HepG2 (cell line): ENCODE data around the gene SDC4. TPM values are rescaled to one million over a fixed set of nuclear protein-coding genes. Genes with fewer than 3 reads are reported as not detected.
A peak's percentile ranks its signal among the peaks of the same experiment; 100 is the strongest.

Experiments
- ATAD3A ChIP-seq: sonication (generic); formaldehyde crosslinking; IDR thresholded peaks from 2 replicates; pipeline ENCODE4 v1.4.0; 2020; ENCODE audit warnings: missing genetic modification reagents
- CHD4 ChIP-seq: fragments of 200-600 bp; sonication (generic); IDR thresholded peaks from 2 replicates; pipeline ENCODE4 v1.7.0; 2017; ENCODE audit warnings: mild to moderate bottlenecking, low read length, borderline replicate concordance
- FOSL1 ChIP-seq: sonication (generic); formaldehyde crosslinking; IDR thresholded peaks from 2 replicates; pipeline ENCODE4 v1.9.0; 2021; ENCODE audit warnings: missing genetic modification reagents, borderline replicate concordance
- HNRNPH1 ChIP-seq: fragments of 200-400 bp; formaldehyde crosslinking; optimal IDR thresholded peaks from 2 replicates; pipeline ENCODE3; 2017; ENCODE audit warnings: mild to moderate bottlenecking, low read depth, low read length
- IKZF1 ChIP-seq: fragments of 450-650 bp; IDR thresholded peaks from 2 replicates; pipeline ENCODE4 v1.7.1; 2016
- KDM2A ChIP-seq: sonication (generic); formaldehyde crosslinking; IDR thresholded peaks from 2 replicates; pipeline ENCODE4 v1.4.0; 2020; ENCODE audit warnings: low read depth, missing genetic modification reagents, borderline replicate concordance
- NR2F1 ChIP-seq, 2 experiments: fragments of 450-650 bp in 1 of 2; formaldehyde crosslinking in 1 of 2; IDR thresholded peaks; 2 replicates each; pipeline versions ENCODE4 v1.5.0 to v1.6.1; 2016 to 2020; ENCODE audit warnings: mild to moderate bottlenecking in 1 of 2, missing compliant biosample characterization in 1 of 2, missing genetic modification reagents in 1 of 2, moderate library complexity in 1 of 2
- SIN3B ChIP-seq: fragments of 150-350 bp; IDR thresholded peaks from 2 replicates; pipeline ENCODE4 v1.6.1; 2014; ENCODE audit warnings: low read length
- SKI ChIP-seq: fragments of 450-650 bp; IDR thresholded peaks from one replicate; pipeline ENCODE4 v1.6.1; 2018; ENCODE audit warnings: mild to moderate bottlenecking; ENCODE audit not compliant: partially characterized antibody
- TAF15 ChIP-seq: fragments of 200-400 bp; formaldehyde crosslinking; IDR thresholded peaks from one replicate; pipeline ENCODE4 v1.6.1; 2018; ENCODE audit warnings: mild to moderate bottlenecking, low read depth, low read length; ENCODE audit not compliant: poor library complexity, severe bottlenecking
- ZNF160 ChIP-seq: sonication (generic); formaldehyde crosslinking; IDR thresholded peaks from 2 replicates; pipeline ENCODE4 v1.8.0; 2022; ENCODE audit warnings: mild to moderate bottlenecking, inconsistent platforms, missing genetic modification reagents
- ZNF224 ChIP-seq: sonication (generic); formaldehyde crosslinking; IDR thresholded peaks from 2 replicates; pipeline ENCODE4 v1.5.0; 2020; ENCODE audit warnings: mild to moderate bottlenecking, missing genetic modification reagents
- ZNF274 ChIP-seq: sonication (generic); formaldehyde crosslinking; IDR thresholded peaks from 2 replicates; pipeline ENCODE4 v1.5.1; 2020; ENCODE audit warnings: mild to moderate bottlenecking, missing genetic modification reagents
- ZNF292 ChIP-seq: sonication (generic); formaldehyde crosslinking; IDR thresholded peaks from 2 replicates; pipeline ENCODE4 v1.8.1; 2022; ENCODE audit warnings: mild to moderate bottlenecking, low read depth, missing genetic modification reagents, borderline replicate concordance
- ZNF672 ChIP-seq: sonication (generic); formaldehyde crosslinking; IDR thresholded peaks from 2 replicates; pipeline ENCODE4 v1.8.1; 2022; ENCODE audit warnings: missing genetic modification reagents
- ZNF709 ChIP-seq: sonication (generic); formaldehyde crosslinking; IDR thresholded peaks from 2 replicates; pipeline ENCODE4 v1.5.0; 2020; ENCODE audit warnings: mild to moderate bottlenecking, missing genetic modification reagents
- ZNF780A ChIP-seq: sonication (generic); formaldehyde crosslinking; IDR thresholded peaks from 2 replicates; pipeline ENCODE4 v1.8.0; 2022; ENCODE audit warnings: mild to moderate bottlenecking, missing genetic modification reagents, moderate library complexity
- polyA plus RNA-seq, 8 experiments: library from polyadenylated mRNA; depleted of rRNA in 3 of 8; stranded (reverse) in 7 of 8; unstranded in 1 of 8; fragments of >200 nt; fragmentation: Illumina TruSeq in 4 of 8; extraction: Trizol in 4 of 8; gene quantifications; 2 replicates each; pipeline versions ENCODE4 v1.2.1 to v1.2.3, GENCODE V29; 2011 to 2016; ENCODE audit warnings: low read depth in 4 of 8, missing spikeins in 1 of 8, mixed read lengths in 1 of 8; ENCODE audit not compliant: insufficient read depth in 1 of 8
- total RNA-seq, 5 experiments: library from RNA; depleted of rRNA; stranded (reverse); fragments of >200 nt; fragmentation: Illumina TruSeq; extraction: Trizol; gene quantifications; 2 replicates each; pipeline ENCODE4 v1.2.3, GENCODE V29; 2016; ENCODE audit warnings: low read depth in 1 of 5
- TF ChIP-seq, protein P1 (sequence below): sonication (generic); formaldehyde crosslinking; conservative IDR thresholded peaks from 2 replicates; pipeline ENCODE4 v1.8.0; 2022; ENCODE audit warnings: missing genetic modification reagents
- TF ChIP-seq, protein P2 (sequence below): sonication (generic); formaldehyde crosslinking; IDR thresholded peaks from 2 replicates; pipeline ENCODE4 v1.4.0; 2020; ENCODE audit warnings: missing genetic modification reagents
- TF ChIP-seq, protein P3 (sequence below): sonication (generic); formaldehyde crosslinking; conservative IDR thresholded peaks from 2 replicates; pipeline ENCODE4 v1.8.0; 2022; ENCODE audit warnings: low read depth, missing genetic modification reagents
- TF ChIP-seq, protein P4 (sequence below): sonication (generic); formaldehyde crosslinking; conservative IDR thresholded peaks from 2 replicates; pipeline ENCODE4 v1.4.0; 2020; ENCODE audit warnings: missing genetic modification reagents

SDC4 gene
- total and polyA plus RNA-seq, 2 of the 13 experiments (the other 11 are each of a cell fraction or from before 2014, with no cell fraction given) = 49.0 to 65.1 TPM

DNA sequence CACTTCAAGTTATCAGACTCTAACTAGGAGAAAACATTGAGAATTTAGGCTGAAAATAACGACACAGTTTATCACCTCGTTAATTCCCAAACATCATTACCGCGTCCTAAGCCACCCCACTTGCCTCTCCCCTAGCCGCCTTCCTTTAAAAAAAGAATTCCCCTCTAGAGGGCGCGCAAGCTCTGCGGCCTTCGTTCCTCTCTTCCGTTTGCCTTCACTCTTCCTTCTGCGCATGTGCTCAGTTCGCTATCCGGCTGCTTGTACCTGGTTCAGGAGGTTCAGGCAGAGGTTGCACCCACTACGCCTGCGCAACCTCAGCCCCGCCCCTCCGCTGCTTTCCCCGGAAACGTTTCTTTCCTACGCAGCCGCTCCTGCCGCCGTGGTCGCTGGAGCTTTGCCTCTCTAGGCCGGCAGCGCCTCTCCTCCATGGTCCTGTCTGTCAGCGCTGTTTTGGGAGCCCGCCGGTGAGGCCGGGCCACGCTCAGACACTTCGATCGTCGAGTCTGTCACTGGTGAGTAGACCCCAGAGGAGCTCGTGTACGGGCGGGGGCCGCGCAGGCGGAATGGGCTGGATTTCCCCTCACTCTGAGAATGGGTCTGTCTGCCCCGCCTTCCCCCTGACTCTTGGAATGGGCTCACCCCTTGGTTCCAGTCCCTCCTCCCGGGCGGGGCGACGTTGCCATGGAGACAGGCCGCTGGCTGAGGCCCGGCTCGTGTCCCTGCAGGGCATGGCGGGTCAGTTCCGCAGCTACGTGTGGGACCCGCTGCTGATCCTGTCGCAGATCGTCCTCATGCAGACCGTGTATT is 14.8 kb upstream of the SDC4 start, which contains the start of gene SYS1 (continued):
- TF ChIP-seq HNRNPH1 = no peak
- peak; percentile 98 for TF ChIP-seq KDM2A (CRISPR knock-in tag)
- TF ChIP-seq ZNF274 (CRISPR knock-in tag) = peak; percentile 92; the same call in 1 of the 2 replicates
- TF ChIP-seq SKI = peak; percentile 84
- TF ChIP-seq, protein P1, sequence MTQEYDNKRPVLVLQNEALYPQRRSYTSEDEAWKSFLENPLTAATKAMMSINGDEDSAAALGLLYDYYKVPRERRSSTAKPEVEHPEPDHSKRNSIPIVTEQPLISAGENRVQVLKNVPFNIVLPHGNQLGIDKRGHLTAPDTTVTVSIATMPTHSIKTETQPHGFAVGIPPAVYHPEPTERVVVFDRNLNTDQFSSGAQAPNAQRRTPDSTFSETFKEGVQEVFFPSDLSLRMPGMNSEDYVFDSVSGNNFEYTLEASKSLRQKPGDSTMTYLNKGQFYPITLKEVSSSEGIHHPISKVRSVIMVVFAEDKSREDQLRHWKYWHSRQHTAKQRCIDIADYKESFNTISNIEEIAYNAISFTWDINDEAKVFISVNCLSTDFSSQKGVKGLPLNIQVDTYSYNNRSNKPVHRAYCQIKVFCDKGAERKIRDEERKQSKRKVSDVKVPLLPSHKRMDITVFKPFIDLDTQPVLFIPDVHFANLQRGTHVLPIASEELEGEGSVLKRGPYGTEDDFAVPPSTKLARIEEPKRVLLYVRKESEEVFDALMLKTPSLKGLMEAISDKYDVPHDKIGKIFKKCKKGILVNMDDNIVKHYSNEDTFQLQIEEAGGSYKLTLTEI (CRISPR knock-in tag) = no peak
- no peak for TF ChIP-seq FOSL1
- TF ChIP-seq ZNF224 (CRISPR knock-in tag) = peak; percentile 91; the same call in 1 of the 2 replicates
- TF ChIP-seq, protein P2, sequence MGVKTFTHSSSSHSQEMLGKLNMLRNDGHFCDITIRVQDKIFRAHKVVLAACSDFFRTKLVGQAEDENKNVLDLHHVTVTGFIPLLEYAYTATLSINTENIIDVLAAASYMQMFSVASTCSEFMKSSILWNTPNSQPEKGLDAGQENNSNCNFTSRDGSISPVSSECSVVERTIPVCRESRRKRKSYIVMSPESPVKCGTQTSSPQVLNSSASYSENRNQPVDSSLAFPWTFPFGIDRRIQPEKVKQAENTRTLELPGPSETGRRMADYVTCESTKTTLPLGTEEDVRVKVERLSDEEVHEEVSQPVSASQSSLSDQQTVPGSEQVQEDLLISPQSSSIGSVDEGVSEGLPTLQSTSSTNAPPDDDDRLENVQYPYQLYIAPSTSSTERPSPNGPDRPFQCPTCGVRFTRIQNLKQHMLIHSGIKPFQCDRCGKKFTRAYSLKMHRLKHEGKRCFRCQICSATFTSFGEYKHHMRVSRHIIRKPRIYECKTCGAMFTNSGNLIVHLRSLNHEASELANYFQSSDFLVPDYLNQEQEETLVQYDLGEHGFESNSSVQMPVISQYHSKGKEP (CRISPR knock-in tag) = peak; percentile 80
- TF ChIP-seq TAF15 = peak; percentile 97
- no peak; the same call in 1 of the 2 replicates for TF ChIP-seq ZNF780A (CRISPR knock-in tag)
- TF ChIP-seq ZNF672 (CRISPR knock-in tag) = no peak
- TF ChIP-seq ZNF292 (CRISPR knock-in tag) = peak; percentile 92
- TF ChIP-seq SIN3B = peak; percentile 74
- peak; percentile 93 for TF ChIP-seq ZNF709
- TF ChIP-seq CHD4 = peak; percentile 81; the same call in 1 of the 2 replicates
- TF ChIP-seq ZNF160 (CRISPR knock-in tag) = peak; percentile 75
- peak; percentile 64; the same call in 1 of the 2 replicates for TF ChIP-seq ATAD3A (CRISPR knock-in tag)
- TF ChIP-seq, protein P3, sequence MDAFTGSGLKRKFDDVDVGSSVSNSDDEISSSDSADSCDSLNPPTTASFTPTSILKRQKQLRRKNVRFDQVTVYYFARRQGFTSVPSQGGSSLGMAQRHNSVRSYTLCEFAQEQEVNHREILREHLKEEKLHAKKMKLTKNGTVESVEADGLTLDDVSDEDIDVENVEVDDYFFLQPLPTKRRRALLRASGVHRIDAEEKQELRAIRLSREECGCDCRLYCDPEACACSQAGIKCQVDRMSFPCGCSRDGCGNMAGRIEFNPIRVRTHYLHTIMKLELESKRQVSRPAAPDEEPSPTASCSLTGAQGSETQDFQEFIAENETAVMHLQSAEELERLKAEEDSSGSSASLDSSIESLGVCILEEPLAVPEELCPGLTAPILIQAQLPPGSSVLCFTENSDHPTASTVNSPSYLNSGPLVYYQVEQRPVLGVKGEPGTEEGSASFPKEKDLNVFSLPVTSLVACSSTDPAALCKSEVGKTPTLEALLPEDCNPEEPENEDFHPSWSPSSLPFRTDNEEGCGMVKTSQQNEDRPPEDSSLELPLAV (CRISPR knock-in tag) = 0 out of 2 replicates have a peak, but pooled peaks have one; percentile 34
- TF ChIP-seq NR2F1 (CRISPR knock-in tag; IDR thresholded peaks at IDR 0.05) = no peak; a peak in 2 of 4 replicates
- TF ChIP-seq, protein P4, sequence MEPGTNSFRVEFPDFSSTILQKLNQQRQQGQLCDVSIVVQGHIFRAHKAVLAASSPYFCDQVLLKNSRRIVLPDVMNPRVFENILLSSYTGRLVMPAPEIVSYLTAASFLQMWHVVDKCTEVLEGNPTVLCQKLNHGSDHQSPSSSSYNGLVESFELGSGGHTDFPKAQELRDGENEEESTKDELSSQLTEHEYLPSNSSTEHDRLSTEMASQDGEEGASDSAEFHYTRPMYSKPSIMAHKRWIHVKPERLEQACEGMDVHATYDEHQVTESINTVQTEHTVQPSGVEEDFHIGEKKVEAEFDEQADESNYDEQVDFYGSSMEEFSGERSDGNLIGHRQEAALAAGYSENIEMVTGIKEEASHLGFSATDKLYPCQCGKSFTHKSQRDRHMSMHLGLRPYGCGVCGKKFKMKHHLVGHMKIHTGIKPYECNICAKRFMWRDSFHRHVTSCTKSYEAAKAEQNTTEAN (CRISPR knock-in tag) = peak; percentile 54; the same call in 1 of the 2 replicates
- TF ChIP-seq IKZF1 = no peak
